ENCODE measurements around the gene PKHD1. TPM values are rescaled to one million over a fixed set of nuclear protein-coding genes. Genes with fewer than 3 reads are reported as not detected.

Gene PKHD1, protein sequence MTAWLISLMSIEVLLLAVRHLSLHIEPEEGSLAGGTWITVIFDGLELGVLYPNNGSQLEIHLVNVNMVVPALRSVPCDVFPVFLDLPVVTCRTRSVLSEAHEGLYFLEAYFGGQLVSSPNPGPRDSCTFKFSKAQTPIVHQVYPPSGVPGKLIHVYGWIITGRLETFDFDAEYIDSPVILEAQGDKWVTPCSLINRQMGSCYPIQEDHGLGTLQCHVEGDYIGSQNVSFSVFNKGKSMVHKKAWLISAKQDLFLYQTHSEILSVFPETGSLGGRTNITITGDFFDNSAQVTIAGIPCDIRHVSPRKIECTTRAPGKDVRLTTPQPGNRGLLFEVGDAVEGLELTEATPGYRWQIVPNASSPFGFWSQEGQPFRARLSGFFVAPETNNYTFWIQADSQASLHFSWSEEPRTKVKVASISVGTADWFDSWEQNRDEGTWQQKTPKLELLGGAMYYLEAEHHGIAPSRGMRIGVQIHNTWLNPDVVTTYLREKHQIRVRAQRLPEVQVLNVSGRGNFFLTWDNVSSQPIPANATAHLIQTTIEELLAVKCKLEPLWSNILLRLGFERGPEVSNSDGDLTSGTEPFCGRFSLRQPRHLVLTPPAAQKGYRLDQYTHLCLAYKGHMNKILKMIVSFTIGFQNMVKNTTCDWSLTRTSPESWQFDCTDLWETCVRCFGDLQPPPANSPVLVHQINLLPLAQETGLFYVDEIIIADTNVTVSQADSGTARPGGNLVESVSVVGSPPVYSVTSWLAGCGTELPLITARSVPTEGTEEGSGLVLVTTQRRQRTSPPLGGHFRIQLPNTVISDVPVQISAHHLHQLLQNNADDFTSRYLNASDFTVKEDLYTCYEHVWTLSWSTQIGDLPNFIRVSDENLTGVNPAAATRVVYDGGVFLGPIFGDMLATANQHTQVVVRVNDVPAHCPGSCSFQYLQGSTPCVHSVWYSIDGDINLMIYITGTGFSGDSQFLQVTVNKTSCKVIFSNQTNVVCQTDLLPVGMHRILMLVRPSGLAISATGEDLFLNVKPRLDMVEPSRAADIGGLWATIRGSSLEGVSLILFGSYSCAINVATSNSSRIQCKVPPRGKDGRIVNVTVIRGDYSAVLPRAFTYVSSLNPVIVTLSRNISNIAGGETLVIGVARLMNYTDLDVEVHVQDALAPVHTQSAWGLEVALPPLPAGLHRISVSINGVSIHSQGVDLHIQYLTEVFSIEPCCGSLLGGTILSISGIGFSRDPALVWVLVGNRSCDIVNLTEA (N-terminal part only)
- polyA plus RNA-seq (ENCODE audit: insufficient read length), result 27.5 TPM
- long read RNA-seq, donor 1, result 0 reads
- long read RNA-seq, donor 2, result 0 reads
- long read RNA-seq, donor 3, result 0 reads
- long read RNA-seq, donor 4, result 0 reads
- long read RNA-seq, donor 5, result 0 reads
- long read RNA-seq, donor 6, result 0 reads
- long read RNA-seq, donor 7, partial matches to known transcripts, result 10 of 10 reads
- long read RNA-seq, donor 7, other reads (novel, unspliced or antisense), result 0 of 10 reads
- long read RNA-seq, donor 8, result 0 reads

DNA sequence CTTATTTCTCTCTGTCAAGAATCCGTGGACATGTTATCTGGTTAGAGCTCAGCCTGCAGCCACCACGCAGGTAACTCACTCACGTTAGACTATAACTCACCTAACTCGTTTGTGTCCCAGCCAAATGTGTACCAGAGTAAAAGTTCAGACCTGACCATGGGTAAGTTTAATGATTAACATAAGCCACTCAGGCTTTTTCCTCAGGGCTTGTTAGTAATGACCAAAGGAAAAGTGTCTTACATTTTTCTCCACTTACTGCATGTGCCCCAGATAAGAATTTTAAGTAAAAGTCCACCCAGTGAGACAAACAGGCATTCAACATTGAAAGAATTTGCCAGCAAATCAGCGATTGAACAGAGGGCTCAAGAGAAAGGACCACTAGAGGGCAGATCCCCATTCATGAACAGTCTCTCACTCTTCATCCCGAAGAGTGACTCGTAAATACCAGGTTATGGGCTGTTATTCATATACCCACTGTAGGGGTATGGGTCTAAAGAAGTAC lies at the start of gene PKHD1:
TSS of gene PKHD1 (minus strand) at position 116 of the 502 bp plus-strand sequence. CDS start 2,680 bp downstream, outside the sequence.
- peak; percentile 65 for DNase-seq

DNA sequence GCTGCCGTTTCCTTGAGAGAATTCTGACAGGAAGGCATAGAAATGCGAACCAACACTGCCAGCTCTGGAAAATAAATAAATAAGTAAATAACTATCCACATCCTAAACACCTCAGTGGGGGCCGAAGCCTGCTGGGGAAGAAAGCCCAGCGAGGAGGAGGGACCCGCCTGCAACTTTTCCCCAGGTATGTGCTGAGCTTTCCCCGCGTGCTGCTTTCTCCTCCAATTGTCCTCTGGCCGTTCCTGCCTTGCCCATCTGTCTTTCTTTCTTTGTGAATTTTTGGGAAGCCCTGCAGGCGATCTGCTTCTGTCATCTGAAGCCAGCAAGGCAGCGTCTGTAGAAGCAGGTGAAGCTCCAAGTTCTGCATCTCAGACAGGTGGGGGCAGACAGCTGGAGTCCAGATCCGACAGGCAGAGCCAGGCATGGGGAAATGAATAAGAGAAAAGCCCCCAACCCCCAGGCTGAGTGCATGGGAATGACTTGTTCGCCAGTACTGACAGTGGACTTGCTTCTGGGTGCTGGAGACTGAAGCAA lies 49.6 kb upstream of the PKHD1 start:
- DNase-seq, result no peak

DNA sequence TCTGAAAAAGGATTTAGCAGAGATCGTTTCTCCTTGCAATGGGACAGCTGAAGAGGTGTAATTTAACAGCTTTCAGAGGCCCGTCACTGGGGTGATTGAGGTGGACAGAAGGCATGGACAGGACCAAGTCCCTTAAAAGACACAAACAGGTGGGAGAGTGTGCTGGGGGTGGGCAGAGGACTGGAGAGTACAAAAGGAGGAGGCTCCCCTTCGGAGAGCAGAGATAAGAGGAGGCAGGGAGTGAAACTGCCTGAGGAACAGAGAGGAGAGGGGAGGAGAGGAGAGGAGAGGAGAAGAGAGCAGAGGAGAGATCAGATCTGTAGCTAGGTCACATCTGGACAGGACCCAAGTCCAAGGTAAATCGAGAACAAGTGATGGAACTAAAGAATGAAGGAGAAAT lies 48.6 kb upstream of the PKHD1 start:
- no peak for DNase-seq

DNA sequence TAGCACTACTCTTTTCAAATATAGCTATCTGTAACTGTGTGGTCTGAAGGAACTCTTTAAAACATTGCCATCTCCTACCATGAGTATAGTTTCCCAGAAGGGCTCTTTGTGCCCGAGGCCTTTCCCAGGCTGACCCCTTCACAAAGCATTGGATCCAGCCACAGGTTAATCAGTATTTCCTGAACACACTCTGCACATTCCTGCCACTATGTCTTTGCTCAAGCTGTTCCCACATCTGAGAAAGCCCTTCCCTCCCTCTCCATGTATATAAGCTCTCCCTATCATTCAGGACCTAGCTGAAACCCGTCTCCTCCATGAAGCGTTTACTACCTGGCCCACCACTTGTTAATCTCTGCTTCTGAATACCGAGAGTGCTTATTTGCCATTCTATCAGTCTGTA lies 47.8 kb upstream of the PKHD1 start:
- DNase-seq, result no peak

DNA sequence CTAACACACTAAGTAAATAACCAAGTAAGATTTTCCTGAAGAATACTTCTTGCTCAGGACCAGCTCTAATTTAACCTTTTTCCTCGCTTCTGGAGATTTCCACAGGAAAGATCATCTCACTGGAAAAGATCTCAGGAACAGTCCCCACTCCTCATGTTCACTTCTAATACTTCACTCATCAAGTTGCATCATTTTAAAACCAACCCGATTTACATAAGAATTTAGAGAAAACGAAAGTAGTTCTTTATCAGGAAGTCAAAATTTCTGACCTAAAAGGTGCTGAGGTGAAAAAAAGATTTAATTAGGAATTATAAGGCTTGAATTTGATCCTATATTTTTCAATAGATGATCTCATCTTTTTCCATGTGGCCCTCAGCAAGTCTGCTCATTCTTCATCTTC lies 46.6 kb upstream of the PKHD1 start:
- DNase-seq, result no peak

DNA sequence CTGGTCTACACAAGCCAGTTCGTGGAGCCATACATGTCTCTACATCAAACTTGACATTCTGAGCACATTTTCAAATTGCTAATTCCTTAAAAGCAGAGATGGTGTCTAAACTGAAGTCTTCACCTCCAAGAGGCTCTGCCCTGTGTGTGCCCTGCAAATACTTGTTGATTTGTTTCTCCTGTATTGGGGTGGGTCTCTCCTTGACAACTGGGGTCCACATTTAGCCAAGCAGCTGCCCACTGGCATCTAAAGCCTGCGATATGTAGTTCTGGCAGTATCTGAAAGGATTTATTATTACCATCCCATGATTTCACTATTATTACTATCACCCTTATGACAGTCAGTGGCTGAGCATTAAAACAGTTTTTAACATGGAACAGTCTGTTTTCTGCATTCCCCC lies 45.9 kb upstream of the PKHD1 start:
- no peak for DNase-seq

DNA sequence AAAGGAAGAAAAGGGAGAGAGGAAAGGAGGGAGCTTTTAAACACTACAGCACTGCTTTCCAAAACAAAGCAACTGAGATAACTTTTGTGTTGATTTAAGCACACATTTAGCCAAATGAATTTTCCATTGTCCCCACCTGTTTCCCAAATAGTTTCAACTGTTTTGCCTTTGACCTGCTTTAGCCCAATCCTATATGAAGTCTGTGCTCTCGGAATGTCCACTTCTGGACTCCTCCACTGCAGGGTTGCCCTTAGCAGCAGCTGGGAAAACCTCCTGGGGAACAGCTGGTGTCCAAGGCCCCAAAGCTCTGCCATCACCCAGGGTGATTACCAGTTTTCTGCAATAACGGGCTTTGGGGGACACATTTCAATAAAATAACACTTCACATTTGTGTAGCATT lies 44.9 kb upstream of the PKHD1 start:
- DNase-seq, result no peak

DNA sequence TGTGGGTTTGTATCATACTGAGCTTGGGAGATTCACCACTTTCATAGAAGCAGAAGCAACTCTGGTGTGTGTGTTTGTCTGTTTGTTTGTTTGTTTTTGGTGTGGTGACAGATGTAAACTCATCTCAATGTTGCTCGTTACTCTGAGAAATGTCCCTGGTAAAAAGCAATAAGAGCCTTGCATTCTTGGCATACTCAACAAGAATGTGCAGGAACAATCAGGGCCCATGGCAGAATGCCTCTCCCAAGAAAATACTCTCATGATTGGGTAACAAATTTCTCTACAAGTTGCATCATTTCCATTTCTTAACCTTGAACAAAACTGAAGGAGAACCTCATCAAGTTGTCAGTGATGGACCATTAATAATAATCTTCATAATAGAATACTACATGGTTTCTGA lies 43.0 kb upstream of the PKHD1 start:
- DNase-seq, result no peak

DNA sequence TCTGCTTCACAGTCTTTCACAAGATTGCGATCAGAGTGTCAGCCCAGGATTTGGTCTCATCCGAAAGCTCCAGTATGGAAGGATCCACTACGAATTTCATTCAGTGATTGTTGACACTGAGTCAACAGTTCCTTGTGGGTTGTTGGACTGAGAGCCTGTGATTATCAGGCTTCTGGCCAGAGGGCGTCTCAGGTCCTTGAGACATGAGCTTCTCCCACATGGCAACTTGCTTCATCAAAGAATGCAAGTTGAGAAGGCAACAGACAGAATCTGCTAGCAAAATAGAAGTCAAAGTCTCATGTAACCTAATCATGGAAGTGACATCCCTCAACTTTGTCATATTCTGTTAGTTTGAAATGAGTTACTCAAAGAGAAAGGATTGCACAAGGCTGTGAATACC lies 40.5 kb upstream of the PKHD1 start:
- no peak for DNase-seq

DNA sequence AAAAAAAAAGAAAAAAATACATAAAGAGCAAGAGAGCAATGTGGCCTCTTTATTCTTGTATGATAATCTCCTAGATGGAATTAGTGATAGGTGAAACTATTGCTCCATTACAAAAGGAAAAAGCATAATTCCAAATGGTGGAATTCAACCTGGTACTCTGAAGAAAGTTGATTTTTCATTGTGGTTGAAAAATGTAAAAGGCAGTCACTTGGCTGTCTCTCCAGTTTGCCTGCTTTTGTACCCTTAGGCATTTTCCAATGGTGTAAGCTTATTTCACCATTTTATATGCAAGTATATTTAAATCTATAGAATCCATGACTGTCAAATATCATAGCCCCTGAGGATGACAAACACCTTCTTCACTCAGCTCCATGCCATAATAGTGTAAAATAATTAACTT lies 38.8 kb upstream of the PKHD1 start:
- DNase-seq, result no peak

DNA sequence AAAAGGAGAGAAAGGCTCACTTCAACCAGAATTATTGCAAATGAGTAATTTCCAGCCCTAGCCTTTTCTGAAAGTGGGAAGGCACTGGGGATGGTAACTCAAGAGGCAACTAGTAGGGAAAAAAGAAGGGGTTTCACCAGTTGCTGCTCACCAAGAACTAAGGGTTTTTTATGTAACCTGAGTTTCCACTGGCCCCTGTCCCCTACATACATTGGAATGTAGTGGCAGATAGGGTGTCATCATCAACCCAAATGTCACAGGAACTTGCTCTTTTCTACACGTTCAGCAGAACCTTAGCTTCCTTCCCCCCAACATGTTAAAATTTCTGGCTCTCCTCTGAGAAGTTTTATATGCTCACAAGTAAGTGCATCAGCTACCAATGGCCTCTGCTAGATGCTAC lies 38.2 kb upstream of the PKHD1 start:
- no peak for DNase-seq

DNA sequence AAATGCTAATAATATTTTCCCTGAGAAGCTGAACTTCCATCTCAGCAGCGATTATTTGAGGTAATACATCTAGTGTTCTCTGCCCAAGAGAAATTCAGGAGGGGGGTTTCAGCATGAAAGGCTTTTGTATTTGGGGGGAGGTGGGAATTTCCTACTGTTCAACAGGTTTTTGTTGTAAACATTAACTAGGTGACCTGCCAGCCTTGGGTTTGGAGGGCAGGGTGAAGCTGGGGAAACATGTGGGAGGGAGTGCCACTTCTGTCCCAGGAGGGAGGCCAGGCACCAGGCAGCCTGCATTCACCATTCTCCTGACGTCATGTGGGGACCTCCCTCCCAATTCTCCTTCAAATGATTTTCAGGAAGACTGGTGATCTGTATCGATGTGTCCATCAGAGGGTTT lies 37.7 kb upstream of the PKHD1 start:
- DNase-seq, result peak; percentile 45

DNA sequence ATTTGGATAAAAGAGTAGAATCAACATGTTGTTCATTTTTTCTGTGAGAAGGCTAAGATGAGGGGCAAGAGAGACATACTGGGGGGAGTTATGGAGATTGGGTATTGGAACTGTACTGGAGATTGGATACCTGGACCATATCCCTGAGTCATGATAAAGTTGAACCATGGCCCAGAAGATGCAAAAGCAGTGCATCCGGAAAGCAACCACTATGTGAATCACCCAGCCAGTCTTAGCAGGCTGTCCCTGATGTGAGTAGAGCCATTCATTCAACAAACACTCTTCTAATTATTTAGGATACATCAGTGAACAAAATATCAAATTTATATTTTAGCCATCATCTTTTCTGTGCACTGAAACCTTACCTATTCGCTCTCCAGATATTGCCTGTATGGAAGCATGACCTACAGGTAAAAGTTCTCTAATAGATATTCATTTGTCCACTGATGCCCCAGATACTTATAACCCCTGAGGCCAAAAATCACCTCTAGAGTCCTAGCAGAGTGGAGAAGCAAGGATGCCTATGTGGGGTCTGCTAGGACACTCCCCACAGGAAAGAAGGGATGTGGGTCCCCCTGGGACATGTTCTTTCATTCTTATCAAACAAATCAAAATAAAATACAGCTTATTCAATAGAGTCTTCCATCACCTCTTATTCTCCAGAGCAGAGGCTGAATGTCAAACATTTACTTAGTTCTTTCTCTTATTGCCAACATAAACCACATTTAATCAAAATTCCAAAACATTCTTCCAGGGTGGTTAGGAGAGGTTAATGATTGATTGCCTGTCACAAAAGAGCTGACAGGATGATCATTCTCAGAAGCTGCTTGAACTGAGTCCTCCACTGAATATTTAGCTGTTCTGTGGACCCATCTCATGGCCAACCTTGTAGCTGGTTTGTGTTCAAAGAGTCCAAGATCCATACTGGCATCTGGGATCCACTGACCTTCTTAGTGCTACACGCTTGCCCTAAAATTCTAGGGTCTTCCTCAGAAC lies 37.0 kb upstream of the PKHD1 start:
- DNase-seq, result peak; percentile 32

DNA sequence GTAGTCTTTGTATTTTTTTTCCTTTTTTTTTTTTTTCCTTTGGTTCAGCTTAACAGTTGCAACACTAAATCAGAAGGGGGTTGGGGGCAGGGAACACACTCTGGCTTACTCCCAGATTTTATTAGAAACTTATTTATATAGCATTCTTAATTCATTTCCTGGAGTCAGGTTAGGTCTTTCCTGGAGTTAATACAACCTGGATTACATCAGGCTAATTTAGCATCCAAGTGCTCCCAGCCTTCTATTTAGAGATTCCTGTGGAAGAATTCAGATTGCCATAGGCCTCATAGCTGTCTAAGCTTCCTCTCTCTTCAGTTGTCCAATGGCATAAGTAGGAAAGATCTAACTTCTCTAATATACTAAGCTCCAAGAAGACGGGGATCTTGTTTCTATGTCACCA lies 35.8 kb upstream of the PKHD1 start:
- DNase-seq, result no peak

DNA sequence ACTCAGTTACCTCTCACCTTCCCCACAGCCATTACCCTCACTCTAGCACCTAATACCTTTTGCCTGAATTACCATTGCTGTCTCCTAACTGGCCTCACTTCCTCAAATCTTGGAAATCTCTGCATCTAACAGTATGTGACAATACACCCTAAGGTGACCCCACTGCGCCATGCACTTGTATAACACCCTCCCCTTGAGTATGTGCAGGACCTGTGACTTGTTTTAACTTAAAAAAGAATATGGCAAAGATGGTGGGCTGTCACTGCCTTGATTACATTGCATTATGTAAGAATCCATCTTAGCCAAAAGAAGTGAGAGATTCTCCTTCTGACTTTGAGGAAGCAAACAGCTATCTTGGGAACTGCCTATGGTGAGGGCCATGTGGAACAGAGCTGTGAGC lies 29.9 kb upstream of the PKHD1 start:
- DNase-seq, result no peak

DNA sequence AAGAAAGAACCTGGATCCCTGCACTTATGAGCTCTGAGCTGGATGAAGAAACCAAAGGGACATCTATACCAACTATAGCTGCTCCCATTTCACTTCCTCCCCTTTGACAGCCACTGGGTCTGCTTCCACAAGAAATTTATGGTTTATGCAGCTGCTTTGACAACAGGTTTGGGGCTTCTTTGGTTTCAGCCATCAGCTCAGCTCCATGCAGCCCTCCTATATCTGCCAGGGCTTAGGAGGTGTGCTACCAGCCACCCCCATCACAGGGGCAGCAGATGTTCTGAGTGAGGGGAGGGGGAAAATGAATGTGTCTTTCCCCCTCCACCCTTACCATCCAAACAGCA lies 29.2 kb upstream of the PKHD1 start:
- no peak for DNase-seq

DNA sequence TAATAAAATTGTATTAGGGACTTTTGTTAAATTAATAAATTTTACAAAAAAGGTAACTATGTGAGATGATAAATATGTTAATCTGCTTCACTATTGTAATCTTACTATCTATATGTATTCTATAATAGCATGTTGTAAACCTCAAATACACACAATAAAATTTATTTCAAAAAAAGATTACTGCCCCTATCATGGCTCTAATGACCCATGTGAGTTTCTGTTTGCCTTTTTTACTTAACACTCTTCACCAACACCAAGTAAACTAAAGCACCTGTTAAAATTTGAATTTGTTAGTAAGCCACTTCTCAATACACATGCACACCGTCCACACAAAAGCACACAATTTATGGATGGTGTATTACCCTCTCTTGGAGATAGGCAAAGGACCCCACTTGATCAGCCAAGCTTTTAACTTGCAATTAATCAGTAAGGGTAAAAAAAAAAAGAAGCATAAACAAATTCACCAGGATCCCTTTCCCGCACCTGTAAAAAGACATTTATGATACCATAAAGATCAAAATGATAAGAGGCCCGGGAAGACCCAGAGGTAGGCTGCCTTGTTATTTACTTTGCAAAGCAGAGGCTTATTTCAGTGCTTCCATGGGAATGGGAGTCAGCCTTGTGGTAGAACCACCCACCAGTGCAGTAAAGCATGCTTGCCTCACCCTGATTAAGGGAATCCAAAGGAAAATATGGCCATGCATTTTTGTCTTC lies 28.6 kb upstream of the PKHD1 start:
- no peak for DNase-seq

DNA sequence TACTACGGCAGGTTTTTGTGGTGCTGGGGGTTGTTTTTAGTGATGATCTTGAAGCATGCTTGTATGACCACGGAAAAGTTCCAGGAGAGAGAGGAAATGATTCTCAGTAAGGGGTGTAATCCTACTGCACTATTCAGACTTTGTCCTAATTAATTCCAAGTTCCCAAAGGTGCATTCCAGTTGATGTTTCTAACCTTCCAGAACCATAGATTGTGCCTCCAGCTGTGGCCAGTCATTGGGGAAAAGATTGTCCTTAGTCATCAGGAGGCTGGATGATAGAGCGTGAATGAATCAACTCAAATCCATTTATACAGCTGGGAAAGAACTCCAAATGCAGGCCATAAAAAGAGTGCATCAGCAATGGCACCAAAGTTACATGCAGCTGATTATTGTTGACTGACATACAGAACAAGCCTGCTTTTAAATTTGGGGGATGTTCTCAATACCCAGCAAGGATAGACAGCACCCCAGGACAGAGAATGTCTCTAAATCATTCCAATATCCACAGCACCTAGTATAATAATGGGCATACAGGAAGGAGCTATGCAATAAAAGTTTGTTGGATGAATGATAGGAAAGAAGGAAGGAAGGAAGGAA lies 27.8 kb upstream of the PKHD1 start:
- no peak for DNase-seq

DNA sequence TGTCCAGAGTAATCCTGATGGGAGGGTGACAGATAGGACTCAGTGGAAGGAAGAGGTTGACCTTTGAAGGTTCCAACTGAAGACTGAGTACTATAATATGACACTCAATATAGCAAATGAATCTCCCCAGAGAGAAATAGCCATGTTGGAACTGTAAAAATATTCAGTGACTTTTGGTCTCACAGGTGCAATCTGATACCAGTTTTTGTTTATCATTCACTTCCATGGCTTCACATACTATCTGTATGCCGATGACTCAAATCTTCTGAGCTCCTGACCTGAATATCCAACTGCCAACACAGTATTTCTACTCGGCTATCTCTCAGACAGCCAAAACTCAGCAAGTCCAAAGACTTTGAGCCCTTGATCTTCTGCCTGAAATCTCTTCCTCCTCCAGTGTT lies 21.8 kb upstream of the PKHD1 start:
- no peak for DNase-seq

All from left kidney (tissue), 8 donors.